GM12873 (cell line): ENCODE results near the gene CXADR.

Experiments
- TF ChIP-seq, protein P1 (sequence below): IDR thresholded peaks from 2 replicates; pipeline ENCODE4 v1.5.1; 2012; ENCODE audit warnings: low read depth, mild to moderate bottlenecking, moderate library complexity, low read length, control low read depth; ENCODE audit not compliant: insufficient read depth; ENCODE audit errors: missing control alignments

Gene CXADR

GRCh38 chr21:17585875-17586450, 73.1 kb downstream of the CXADR start:
- TF ChIP-seq, protein P1, sequence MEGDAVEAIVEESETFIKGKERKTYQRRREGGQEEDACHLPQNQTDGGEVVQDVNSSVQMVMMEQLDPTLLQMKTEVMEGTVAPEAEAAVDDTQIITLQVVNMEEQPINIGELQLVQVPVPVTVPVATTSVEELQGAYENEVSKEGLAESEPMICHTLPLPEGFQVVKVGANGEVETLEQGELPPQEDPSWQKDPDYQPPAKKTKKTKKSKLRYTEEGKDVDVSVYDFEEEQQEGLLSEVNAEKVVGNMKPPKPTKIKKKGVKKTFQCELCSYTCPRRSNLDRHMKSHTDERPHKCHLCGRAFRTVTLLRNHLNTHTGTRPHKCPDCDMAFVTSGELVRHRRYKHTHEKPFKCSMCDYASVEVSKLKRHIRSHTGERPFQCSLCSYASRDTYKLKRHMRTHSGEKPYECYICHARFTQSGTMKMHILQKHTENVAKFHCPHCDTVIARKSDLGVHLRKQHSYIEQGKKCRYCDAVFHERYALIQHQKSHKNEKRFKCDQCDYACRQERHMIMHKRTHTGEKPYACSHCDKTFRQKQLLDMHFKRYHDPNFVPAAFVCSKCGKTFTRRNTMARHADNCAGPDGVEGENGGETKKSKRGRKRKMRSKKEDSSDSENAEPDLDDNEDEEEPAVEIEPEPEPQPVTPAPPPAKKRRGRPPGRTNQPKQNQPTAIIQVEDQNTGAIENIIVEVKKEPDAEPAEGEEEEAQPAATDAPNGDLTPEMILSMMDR = peak; percentile 51

DNA sequence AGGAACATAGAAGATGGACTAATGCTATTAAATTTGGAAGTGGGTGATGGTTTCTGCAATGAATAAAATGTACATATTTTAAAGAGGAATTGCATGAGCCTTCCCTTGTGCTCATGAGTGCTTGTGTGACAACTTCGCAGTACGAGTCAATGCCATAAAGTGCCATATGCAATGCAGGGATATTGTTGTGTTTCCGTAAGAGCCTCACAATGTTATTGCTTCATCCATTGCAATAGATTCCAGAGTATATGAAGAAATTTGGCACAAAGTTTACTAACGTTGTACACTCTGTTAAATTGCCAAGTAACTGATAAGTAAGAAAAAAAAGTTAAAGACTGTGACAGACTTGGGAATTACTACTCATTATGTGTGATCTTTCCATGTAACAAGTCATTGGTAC, 77.6 kb downstream of the CXADR start:
- TF ChIP-seq, protein P1 = no peak

DNA sequence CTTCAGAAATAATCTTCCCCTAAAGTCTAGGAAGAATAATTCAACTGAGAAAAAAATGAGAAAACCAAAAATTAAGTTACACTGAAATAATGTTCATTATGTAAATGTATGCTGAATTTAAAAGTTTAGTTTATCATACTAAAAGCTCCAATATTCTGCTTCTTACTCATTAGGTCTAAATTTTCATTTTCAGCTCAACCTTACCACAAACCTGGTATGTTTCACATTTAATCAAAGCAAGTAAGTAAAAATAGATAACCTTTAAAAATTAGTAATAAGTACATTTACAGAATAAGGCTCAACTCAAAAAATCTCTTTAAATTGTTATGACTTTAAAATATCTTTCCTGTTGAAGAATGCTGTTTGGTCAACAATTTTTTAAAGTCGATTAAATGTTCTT, 84.8 kb downstream of the CXADR start:
- TF ChIP-seq, protein P1 = no peak

GRCh38 chr21:17598437-17598836, 85.6 kb downstream of the CXADR start:
- TF ChIP-seq, protein P1 = no peak

DNA sequence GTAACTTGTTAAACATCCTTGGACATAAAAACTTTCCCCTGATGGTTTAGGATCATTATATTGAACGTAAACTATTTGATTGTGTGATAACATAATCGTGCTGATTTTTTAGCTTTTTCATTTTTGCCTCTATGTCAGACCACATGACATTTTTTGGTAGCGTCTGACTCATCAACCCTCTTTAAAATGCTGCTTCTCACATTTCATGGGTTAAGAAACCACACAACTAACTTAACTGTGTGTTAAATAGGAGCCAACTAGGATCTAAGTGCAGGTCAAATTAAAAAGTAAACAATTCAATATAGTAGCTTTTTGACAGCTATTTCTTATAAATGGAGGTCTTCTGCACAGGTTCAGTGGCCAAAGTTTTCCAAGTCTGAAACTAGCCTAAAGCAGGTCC, 90.0 kb downstream of the CXADR start:
- TF ChIP-seq, protein P1 = no peak

GRCh38 chr21:17607684-17608083, 94.8 kb downstream of the CXADR start:
- TF ChIP-seq, protein P1 = no peak

DNA sequence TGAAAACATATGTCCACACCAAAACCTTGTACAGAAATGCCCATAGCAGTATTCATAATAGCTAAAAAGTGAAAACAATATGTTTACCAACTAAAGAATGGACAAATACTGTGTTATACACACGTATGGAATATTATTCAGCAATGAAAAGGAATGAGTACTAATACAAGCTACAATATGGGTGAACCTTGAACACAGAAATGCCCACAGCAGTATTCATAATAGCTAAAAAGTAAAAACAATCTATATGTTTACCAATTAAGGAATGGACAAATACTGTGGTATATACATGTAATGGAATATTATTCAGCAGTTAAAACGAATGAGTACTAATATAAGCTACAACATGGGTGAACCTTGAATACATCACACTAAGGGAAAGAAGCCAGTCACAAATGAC, 96.8 kb downstream of the CXADR start:
- TF ChIP-seq, protein P1 = no peak
